ENCODE data around the gene ASNSD1. TPM values are rescaled to one million over a fixed set of nuclear protein-coding genes. Genes with fewer than 3 reads are reported as not detected.
"Not testable (repeated sequence)": the region's sequence is repeated elsewhere in the genome, so short reads cannot be mapped to it uniquely, and the experiment has no call there.

Gene ASNSD1
- total RNA-seq, 2 experiments from 2014 or later: 31.9 to 36.8 TPM

GRCh38 chr2:189648846-189649509, 12.3 kb upstream of the ASNSD1 start:
- Histone ChIP-seq H3K27ac (ENCODE audit: low read depth, low read length, poor library complexity, severe bottlenecking) (no peak overlapping the region), H3K9me2 (ENCODE audit: insufficient read depth, low read length) (no peaks in the 10 kb centered on the region), H4K20me1 (ENCODE audit: insufficient read depth, low read length) (no peaks in the 10 kb centered on the region), H3K4me3 (ENCODE audit: low read depth, low read length, poor library complexity, severe bottlenecking) (no peak overlapping the region), H3K9me3 (ENCODE audit: low read length) (no peaks in the 10 kb centered on the region), H3K79me2 (ENCODE audit: insufficient read depth, low read depth, low read length) (no peaks in the 10 kb centered on the region), H2AFZ (ENCODE audit: low read length) (no peak overlapping the region), H3K36me3 (ENCODE audit: insufficient read depth, low read length) (no peaks in the 10 kb centered on the region), H3K4me1 (ENCODE audit: insufficient read depth, low read length, poor library complexity, severe bottlenecking) (no peaks in the 10 kb centered on the region), H3K4me2 (ENCODE audit: low read length) (no peak overlapping the region)
- intact Hi-C loops (cut with micrococcal nuclease; ENCODE audit: unreplicated experiment): no loop called here
- no TSS peak for BruUV-seq (replicated peaks)
- ChIA-PET POLR2A (interaction anchor here (1.2 kb wide), 1 partner anchor 12 kb away, joined by 3 read pairs; the partner anchor contains the start of gene ASNSD1), CTCF (ENCODE audit: unreplicated experiment) (no interaction called here)
- TF ChIP-seq CTCF (conservative IDR thresholded peaks at IDR 0.05; ENCODE audit: low read length) (no peak), EZH2phosphoT487 (IDR thresholded peaks at IDR 0.05; ENCODE audit: borderline replicate concordance, low read depth, low read length) (no peak)
- DNase-seq (ENCODE audit: low spot score): no peak

GRCh38 chr2:189651284-189651683, 10.0 kb upstream of the ASNSD1 start:
- Histone ChIP-seq H3K9me2 (ENCODE audit: insufficient read depth, low read length) (no peaks in the 10 kb centered on the region), H3K9me3 (ENCODE audit: low read length) (no peaks in the 10 kb centered on the region), H3K27ac (ENCODE audit: low read depth, low read length, poor library complexity, severe bottlenecking) (no peak overlapping the region), H3K4me3 (ENCODE audit: low read depth, low read length, poor library complexity, severe bottlenecking) (no peak overlapping the region), H4K20me1 (ENCODE audit: insufficient read depth, low read length) (no peaks in the 10 kb centered on the region), H3K36me3 (ENCODE audit: insufficient read depth, low read length) (no peaks in the 10 kb centered on the region), H3K4me2 (ENCODE audit: low read length) (no peak overlapping the region), H3K79me2 (ENCODE audit: insufficient read depth, low read depth, low read length) (no peaks in the 10 kb centered on the region), H3K4me1 (ENCODE audit: insufficient read depth, low read length, poor library complexity, severe bottlenecking) (no peaks in the 10 kb centered on the region), H2AFZ (ENCODE audit: low read length) (no peak overlapping the region)
- BruUV-seq (replicated peaks): no TSS peak
- TF ChIP-seq CTCF (conservative IDR thresholded peaks at IDR 0.05; ENCODE audit: low read length): no peak
- no peak for TF ChIP-seq EZH2phosphoT487 (IDR thresholded peaks at IDR 0.05; ENCODE audit: borderline replicate concordance, low read depth, low read length)
- ChIA-PET POLR2A (interaction anchor here (0.5 to 1.5 kb wide), 3 partner anchors 8 to 662 kb away, joined by 3 to 5 read pairs (median 3); no protein-coding TSS in a partner anchor), CTCF (ENCODE audit: unreplicated experiment) (no interaction called here)
- DNase-seq (ENCODE audit: low spot score): no peak
- intact Hi-C loops (cut with micrococcal nuclease; ENCODE audit: unreplicated experiment): no loop called here

DNA sequence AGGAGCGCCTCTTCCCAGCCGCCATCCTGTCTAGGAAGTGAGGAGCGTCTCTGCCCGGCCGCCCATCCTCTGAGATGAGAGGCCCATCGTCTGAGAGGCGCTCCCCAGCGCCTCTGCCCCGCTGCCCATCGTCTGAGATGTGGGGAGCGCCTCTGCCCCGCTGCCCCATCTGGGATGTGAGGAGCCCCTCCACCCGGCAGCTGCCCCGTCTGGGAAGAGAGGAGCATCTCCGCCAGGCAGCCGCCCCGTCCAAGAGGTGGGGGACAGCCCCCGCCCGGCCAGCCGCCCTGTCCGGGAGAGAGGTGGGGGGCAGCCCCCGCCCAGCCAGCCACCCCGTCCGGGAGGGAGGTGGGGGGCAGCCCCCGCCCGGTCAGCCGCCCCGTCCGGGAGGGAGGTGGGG, 7.8 kb upstream of the ASNSD1 start:
- DNase-seq (ENCODE audit: low spot score); H3K27ac ChIP-seq (ENCODE audit: low read depth, low read length, poor library complexity, severe bottlenecking); H3K79me2 ChIP-seq (ENCODE audit: insufficient read depth, low read depth, low read length); H3K9me2 ChIP-seq (ENCODE audit: insufficient read depth, low read length); H2AFZ ChIP-seq (ENCODE audit: low read length); BruUV-seq (replicated peaks); POLR2A ChIA-PET; H3K4me3 ChIP-seq (ENCODE audit: low read depth, low read length, poor library complexity, severe bottlenecking); CTCF ChIA-PET (ENCODE audit: unreplicated experiment); H3K36me3 ChIP-seq (ENCODE audit: insufficient read depth, low read length); H3K9me3 ChIP-seq (ENCODE audit: low read length); intact Hi-C loops (cut with micrococcal nuclease; ENCODE audit: unreplicated experiment); H3K4me2 ChIP-seq (ENCODE audit: low read length); H4K20me1 ChIP-seq (ENCODE audit: insufficient read depth, low read length): not testable (repeated sequence)
- H3K4me1 ChIP-seq (ENCODE audit: insufficient read depth, low read length, poor library complexity, severe bottlenecking): peaks cover 10% of the 10 kb centered on the region

All from OCI-LY7 (cell line).